ENCODE data around the gene DDX56. TPM values are rescaled to one million over a fixed set of nuclear protein-coding genes. Genes with fewer than 3 reads are reported as not detected.
A peak's percentile ranks its signal among the peaks of the same experiment; 100 is the strongest.

Gene DDX56
- total and polyA plus RNA-seq, 2 donors (not counting 1 experiment from before 2014, with no cell fraction given), result 36.0 to 44.4 TPM

GRCh38 chr7:44617225-44617890 is 43.6 kb upstream of the DDX56 start:
- Histone ChIP-seq H4K20me1 (ENCODE audit: control insufficient read depth, extremely low read depth, insufficient read depth, low read length) (no peaks in the 10 kb centered on the region), H3K9me3 (ENCODE audit: control insufficient read depth, insufficient read depth, low read depth, low read length) (no peaks in the 10 kb centered on the region), H3K4me1 (ENCODE audit: control insufficient read depth, extremely low read depth, insufficient read depth, low read length) (peaks cover 15% of the 10 kb centered on the region), H3K79me2 (ENCODE audit: control insufficient read depth, insufficient read depth, low read length) (peaks cover 77% of the 10 kb centered on the region), H3K27ac (ENCODE audit: insufficient read depth, low read length) (peak overlapping the region; percentile 17), H2AFZ (ENCODE audit: low read length) (no peak overlapping the region), H3K36me3 (ENCODE audit: control insufficient read depth, insufficient read depth, low read length) (peaks cover 4% of the 10 kb centered on the region), H3K4me2 (ENCODE audit: extremely low read depth, insufficient read depth, low read length) (peak overlapping the region; percentile 51), H3K4me3 (replicated peaks in 1 of 4; ENCODE audit: control extremely low read depth in 1 of 4, insufficient read depth in 1 of 4, low read depth in 3 of 4, low read length in 4 of 4) (no peak overlapping the region), H3K9ac (ENCODE audit: insufficient read depth, low read length) (no peak overlapping the region), H3K27me3 (ENCODE audit: control insufficient read depth, insufficient read depth, low read length) (no peaks in the 10 kb centered on the region)
- peak; percentile 55 to 76 for DNase-seq (ENCODE audit: low read depth in 2 of 2)
- TF ChIP-seq EZH2 (IDR thresholded peaks at IDR 0.05; ENCODE audit: low read length, missing control alignments) (no peak), CTCF (conservative IDR thresholded peaks at IDR 0.05 in 1 of 2, IDR thresholded peaks at IDR 0.05 in 1 of 2; ENCODE audit: low read depth in 1 of 2, low read length in 2 of 2) (no peak)

GRCh38 chr7:44616545-44616944 is 42.8 kb upstream of the DDX56 start:
- peaks cover 11% of the 10 kb centered on the region for H3K4me1 ChIP-seq (ENCODE audit: control insufficient read depth, extremely low read depth, insufficient read depth, low read length)
- H4K20me1 ChIP-seq (ENCODE audit: control insufficient read depth, extremely low read depth, insufficient read depth, low read length), result no peaks in the 10 kb centered on the region
- no peaks in the 10 kb centered on the region for H3K9me3 ChIP-seq (ENCODE audit: control insufficient read depth, insufficient read depth, low read depth, low read length)
- peaks cover 4% of the 10 kb centered on the region for H3K36me3 ChIP-seq (ENCODE audit: control insufficient read depth, insufficient read depth, low read length)
- no peak overlapping the region for H3K9ac ChIP-seq (ENCODE audit: insufficient read depth, low read length)
- H3K4me3 ChIP-seq (replicated peaks in 1 of 4; ENCODE audit: control extremely low read depth in 1 of 4, insufficient read depth in 1 of 4, low read depth in 3 of 4, low read length in 4 of 4), result no peak overlapping the region
- H2AFZ ChIP-seq (ENCODE audit: low read length), result no peak overlapping the region
- no peak overlapping the region for H3K4me2 ChIP-seq (ENCODE audit: extremely low read depth, insufficient read depth, low read length)
- peaks cover 75% of the 10 kb centered on the region for H3K79me2 ChIP-seq (ENCODE audit: control insufficient read depth, insufficient read depth, low read length)
- no peaks in the 10 kb centered on the region for H3K27me3 ChIP-seq (ENCODE audit: control insufficient read depth, insufficient read depth, low read length)
- no peak for TF ChIP-seq EZH2 (IDR thresholded peaks at IDR 0.05; ENCODE audit: low read length, missing control alignments)
- DNase-seq (ENCODE audit: low read depth in 2 of 2), result no peak
- no peak overlapping the region for H3K27ac ChIP-seq (ENCODE audit: insufficient read depth, low read length)

- Histone ChIP-seq H3K36me3 (ENCODE audit: control insufficient read depth, insufficient read depth, low read length) (peaks cover 4% of the 10 kb centered on the region), H3K27me3 (ENCODE audit: control insufficient read depth, insufficient read depth, low read length) (no peaks in the 10 kb centered on the region), H3K4me1 (ENCODE audit: control insufficient read depth, extremely low read depth, insufficient read depth, low read length) (peaks cover 8% of the 10 kb centered on the region), H3K79me2 (ENCODE audit: control insufficient read depth, insufficient read depth, low read length) (peaks cover 72% of the 10 kb centered on the region), H3K27ac (ENCODE audit: insufficient read depth, low read length) (no peak overlapping the region), H3K9ac (ENCODE audit: insufficient read depth, low read length) (no peak overlapping the region), H3K4me3 (replicated peaks in 1 of 4; ENCODE audit: control extremely low read depth in 1 of 4, insufficient read depth in 1 of 4, low read depth in 3 of 4, low read length in 4 of 4) (no peak overlapping the region), H3K4me2 (ENCODE audit: extremely low read depth, insufficient read depth, low read length) (no peak overlapping the region), H3K9me3 (ENCODE audit: control insufficient read depth, insufficient read depth, low read depth, low read length) (no peaks in the 10 kb centered on the region), H2AFZ (ENCODE audit: low read length) (no peak overlapping the region), H4K20me1 (ENCODE audit: control insufficient read depth, extremely low read depth, insufficient read depth, low read length) (no peaks in the 10 kb centered on the region)
- TF ChIP-seq EZH2 (IDR thresholded peaks at IDR 0.05; ENCODE audit: low read length, missing control alignments), result no peak
- TF ChIP-seq CTCF (conservative IDR thresholded peaks at IDR 0.05 in 1 of 2, IDR thresholded peaks at IDR 0.05 in 1 of 2; ENCODE audit: low read depth in 1 of 2, low read length in 2 of 2), result no peak
- DNase-seq (ENCODE audit: low read depth in 2 of 2), result no peak
These were observed 42.1 kb upstream of the DDX56 start for GRCh38 chr7:44615793-44616192.

Measured in fibroblast of lung (primary cell).